Ovary (tissue), 9 donors: ENCODE measurements around the gene FOXP1. TPM values are rescaled to one million over a fixed set of nuclear protein-coding genes. Genes with fewer than 3 reads are reported as not detected.

Experiments used
- DNase-seq, 5 donors: peaks; one replicate each; pipeline ENCODE4 v3.0.0-alpha.2; 2019 to 2020
- H3K27ac ChIP-seq, 2 donors: fragments of 200-600 bp; one replicate each; pipeline versions ENCODE4 v1.5.1 to v1.8.0; 2019 to 2022
- H3K27me3 ChIP-seq: fragments of 200-600 bp; one replicate; pipeline ENCODE4 v1.8.0; 2022
- H3K36me3 ChIP-seq: fragments of 200-600 bp; sonication (generic); one replicate; pipeline ENCODE4 v1.5.1; 2019
- H3K4me1 ChIP-seq: one replicate; pipeline ENCODE4 v1.8.1; 2013; ENCODE audit warnings: mild to moderate bottlenecking, moderate library complexity; ENCODE audit not compliant: insufficient read depth
- H3K4me3 ChIP-seq: fragments of 200-600 bp; sonication (generic); one replicate; pipeline ENCODE4 v1.5.1; 2017
- H3K9me3 ChIP-seq, 2 donors: fragments of 200-600 bp in 1 of 2; sonication (generic) in 1 of 2; one replicate each; pipeline versions ENCODE4 v1.5.1 to v1.8.1; 2013 to 2019; ENCODE audit warnings: mild to moderate bottlenecking in 1 of 2, moderate library complexity in 1 of 2
- CTCF ChIP-seq, 3 donors: fragments of 450-650 bp in 2 of 3; fragments of 200-600 bp in 1 of 3; IDR thresholded peaks; one replicate each; pipeline versions ENCODE4 v1.5.1 to v1.8.0; 2016 to 2022; ENCODE audit warnings: antibody characterized with exemption in 3 of 3, mild to moderate bottlenecking in 1 of 3
- EP300 ChIP-seq: sonication (generic); formaldehyde crosslinking; IDR thresholded peaks from one replicate; pipeline ENCODE4 v1.6.1; 2017; ENCODE audit warnings: antibody characterized with exemption
- POLR2A ChIP-seq: fragments of 450-650 bp; IDR thresholded peaks from one replicate; pipeline ENCODE4 v1.6.1; 2017; ENCODE audit warnings: antibody characterized with exemption, mild to moderate bottlenecking, moderate library complexity
- WGBS, 3 donors: extraction: QIAGEN DNeasy Blood & Tissue Kit in 1 of 3; methylation state at CpG; one replicate each; pipeline versions ENCODE4 v1.1.5 to v1.1.7; 2013 to 2017; 5-methylcytosine and 5-hydroxymethylcytosine counted together
- intact Hi-C, 4 donors: fragments of 100-400 bp; cut with DNase I; formaldehyde crosslinking; loops; one replicate each; pipeline versions ENCODE4 v1.11.0 to v1.15.1; 2022 to 2023
- polyA plus RNA-seq, 2 donors: library from polyadenylated mRNA; stranded (reverse); fragments of 200-250 nt in 1 of 2; fragments of 350-450 nt in 1 of 2; fragmentation: Illumina TruSeq in 1 of 2; extraction: RNeasy Lipid Tissue Mini Kit (QIAGEN cat#74804) in 1 of 2; gene quantifications; one replicate each; pipeline ENCODE4 v1.2.3, GENCODE V29; 2013 to 2014
- total RNA-seq, 7 donors: library from RNA; depleted of rRNA in 2 of 7; stranded (reverse); fragments of >200 nt in 2 of 7; fragmentation: NEBNext Ultra II Directional in 3 of 7; extraction: Animal tissue kit (Norgen Biotek cat#: 25700) in 3 of 7; gene quantifications; one replicate each; pipeline versions ENCODE4 v1.1.0 to v1.2.4, GENCODE V29; 2016 to 2023
- donor health status: DM: no; HTN: no; CAD: no; lungs with moderate emphysema.
- donor health status: DM: no; HTN: no; CAD: no.
- donor health status: Bipolar disorder and iron deficiency.
- donor health status: DM: yes; HTN: yes; CAD: no.
- donor health status: DM: no; HTN: no; CAD: no.
- donor health status: DM: yes; HTN: yes; CAD: no.

FOXP1 gene
- total and polyA plus RNA-seq, 9 donors: 31.7 to 126 (median 114) TPM

DNA sequence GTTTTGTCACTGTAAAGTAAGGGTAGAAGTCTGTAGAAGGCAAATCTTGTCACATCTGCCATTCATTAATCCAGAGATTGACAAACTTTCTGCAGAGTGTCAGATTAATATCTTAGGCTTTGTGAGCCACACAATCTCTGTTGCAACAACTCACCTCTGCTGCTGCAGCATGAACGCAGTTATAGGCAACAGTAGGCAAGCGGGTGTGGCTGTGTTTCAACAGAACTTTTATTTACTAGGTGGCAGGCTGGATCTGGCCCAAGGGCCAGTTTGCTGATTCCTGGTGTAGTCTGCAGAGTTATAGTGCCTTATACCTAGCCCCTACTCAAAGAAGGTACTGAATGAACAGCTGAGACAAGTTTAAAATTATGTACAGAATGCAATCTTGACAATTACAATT lies 396.7 kb downstream of the FOXP1 start:
- 95 to 98% (median 97%) methylated on average over 2 of the region's 2 CpGs for WGBS, 3 donors
- DNase-seq: no peak
- H3K9me3 ChIP-seq: no peaks in the 10 kb centered on the region
- no peaks in the 10 kb centered on the region for H3K27me3 ChIP-seq
- no peak overlapping the region for H3K27ac ChIP-seq
- TF ChIP-seq POLR2A: no peak
- TF ChIP-seq CTCF (IDR thresholded peaks at IDR 0.05): no peak
- no peak for TF ChIP-seq EP300
- intact Hi-C loops: no loop called here
- no peak overlapping the region for H3K4me3 ChIP-seq
- no peaks in the 10 kb centered on the region for H3K36me3 ChIP-seq
- no peaks in the 10 kb centered on the region for H3K4me1 ChIP-seq

- H3K4me3 ChIP-seq: no peak overlapping the region
- intact Hi-C loops: no loop called here
- DNase-seq: no peak
- H3K9me3 ChIP-seq: no peaks in the 10 kb centered on the region
- H3K27me3 ChIP-seq: no peaks in the 10 kb centered on the region
- no peaks in the 10 kb centered on the region for H3K4me1 ChIP-seq
- WGBS, 3 donors: 78 to 80% (median 80%) methylated on average over 3 of the region's 3 CpGs
- H3K36me3 ChIP-seq: no peaks in the 10 kb centered on the region
- H3K27ac ChIP-seq: no peak overlapping the region
- TF ChIP-seq EP300 (no peak), POLR2A (no peak), CTCF (IDR thresholded peaks at IDR 0.05) (no peak)
These were observed 397.6 kb downstream of the FOXP1 start for GRCh38 chr3:71185733-71186455.

DNA sequence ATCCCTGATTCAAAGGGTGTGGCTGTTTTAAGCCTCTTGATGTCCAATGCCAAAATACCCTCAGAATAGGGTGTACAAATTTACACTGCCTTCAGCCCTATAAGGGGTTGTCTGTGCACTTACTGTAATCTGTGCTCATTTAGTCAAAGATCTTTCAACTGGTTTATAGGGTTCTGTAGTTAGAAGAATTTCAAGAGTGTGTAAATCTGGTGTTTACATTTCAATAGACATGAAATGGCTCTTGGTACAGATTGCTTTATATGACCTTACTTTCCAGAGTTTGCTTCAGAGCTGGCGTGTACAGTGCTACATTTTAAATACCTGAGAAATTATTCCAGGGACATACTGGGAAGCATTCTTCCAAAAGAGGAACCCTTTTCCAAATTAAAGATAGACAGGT lies 399.3 kb downstream of the FOXP1 start:
- no peak for TF ChIP-seq CTCF (IDR thresholded peaks at IDR 0.05)
- TF ChIP-seq POLR2A: no peak
- no peak for TF ChIP-seq EP300
- no peak for DNase-seq
- Histone ChIP-seq H3K4me1 (no peaks in the 10 kb centered on the region), H3K27me3 (no peaks in the 10 kb centered on the region), H3K36me3 (no peaks in the 10 kb centered on the region), H3K27ac (no peak overlapping the region), H3K9me3 (no peaks in the 10 kb centered on the region), H3K4me3 (no peak overlapping the region)
- WGBS, 3 donors: 95 to 98% (median 95%) methylated on average over 1 of the region's 1 CpG
- intact Hi-C loops: no loop called here

- H3K9me3 ChIP-seq: no peaks in the 10 kb centered on the region
- 94 to 97% (median 94%) methylated on average over 5 of the region's 5 CpGs for WGBS, 3 donors
- H3K27me3 ChIP-seq: no peaks in the 10 kb centered on the region
- DNase-seq: no peak
- H3K27ac ChIP-seq: no peak overlapping the region
- intact Hi-C loops: no loop called here
- no peak overlapping the region for H3K4me3 ChIP-seq
- TF ChIP-seq POLR2A (no peak), EP300 (no peak), CTCF (IDR thresholded peaks at IDR 0.05) (no peak)
- H3K4me1 ChIP-seq: no peaks in the 10 kb centered on the region
- H3K36me3 ChIP-seq: no peaks in the 10 kb centered on the region
These were observed 400.0 kb downstream of the FOXP1 start for GRCh38 chr3:71183549-71183948.
